HS-27A (cell line): ENCODE results near the gene MAP2.
"Not testable (repeated sequence)": the region's sequence is repeated elsewhere in the genome, so short reads cannot be mapped to it uniquely, and the experiment has no call there.

Experiments
- DNase-seq: peaks from one replicate; pipeline ENCODE4 v3.0.0-alpha.2; 2012; ENCODE audit warnings: low read depth, missing footprints

The MAP2 gene

GRCh38 chr2:209596262-209596661, 172.4 kb downstream of the MAP2 start:
- DNase-seq, result no peak

GRCh38 chr2:209598227-209598626, 174.4 kb downstream of the MAP2 start:
- not testable (repeated sequence) for DNase-seq

- DNase-seq, result no peak
Measured at GRCh38 chr2:209600341-209601171, 176.7 kb downstream of the MAP2 start.

- no peak for DNase-seq
Measured at GRCh38 chr2:209601497-209601896, 177.7 kb downstream of the MAP2 start.

GRCh38 chr2:209602259-209602658, 178.4 kb downstream of the MAP2 start:
- DNase-seq, result no peak

GRCh38 chr2:209609531-209609930, 185.7 kb downstream of the MAP2 start:
- no peak for DNase-seq

GRCh38 chr2:209610631-209611030, 186.8 kb downstream of the MAP2 start:
- DNase-seq, result no peak

GRCh38 chr2:209613649-209614305, 189.9 kb downstream of the MAP2 start:
- DNase-seq, result no peak

GRCh38 chr2:209614690-209615369, 191.0 kb downstream of the MAP2 start:
- no peak for DNase-seq

GRCh38 chr2:209619782-209620181, 195.9 kb downstream of the MAP2 start:
- no peak for DNase-seq

GRCh38 chr2:209624192-209624938, 200.5 kb downstream of the MAP2 start:
- DNase-seq, result no peak

GRCh38 chr2:209629597-209629996, 205.8 kb downstream of the MAP2 start:
- DNase-seq, result no peak

- no peak for DNase-seq
Measured at GRCh38 chr2:209633911-209634310, 210.1 kb downstream of the MAP2 start.

- DNase-seq, result no peak
Measured at GRCh38 chr2:209636076-209636475, 212.2 kb downstream of the MAP2 start.

- DNase-seq, result no peak
Measured at GRCh38 chr2:209637293-209637692, 213.4 kb downstream of the MAP2 start.

GRCh38 chr2:209638346-209638745, 214.5 kb downstream of the MAP2 start:
- DNase-seq, result no peak

- DNase-seq, result no peak
Measured at GRCh38 chr2:209640358-209640757, 216.5 kb downstream of the MAP2 start.

- DNase-seq, result no peak
Measured at GRCh38 chr2:209642146-209642820, 218.4 kb downstream of the MAP2 start.

- no peak for DNase-seq
Measured at GRCh38 chr2:209644842-209645241, 221.0 kb downstream of the MAP2 start.

- no peak for DNase-seq
Measured at GRCh38 chr2:209648714-209649113, 224.9 kb downstream of the MAP2 start.

GRCh38 chr2:209653134-209653533, 229.3 kb downstream of the MAP2 start:
- no peak for DNase-seq
